SU-DHL-6 (cell line): ENCODE results near the gene BAIAP3.

Experiments
- CTCF ChIP-seq: fragments of 200-600 bp; sonication (generic); IDR thresholded peaks from one replicate; pipeline ENCODE4 v1.5.1; 2017; ENCODE audit warnings: antibody characterized with exemption, mild to moderate bottlenecking, low read length, moderate library complexity; ENCODE audit not compliant: insufficient read depth, poor library complexity, severe bottlenecking
- EZH2phosphoT487 ChIP-seq: fragments of 200-600 bp; sonication (generic), shearing (Covaris generic); conservative IDR thresholded peaks from 2 replicates; pipeline ENCODE4 v1.6.1; 2018; ENCODE audit warnings: mild to moderate bottlenecking, antibody characterized with exemption, low read length, moderate library complexity, mixed read lengths

GRCh38 chr16:1312903-1313302 is 20.5 kb upstream of the BAIAP3 start:
- no peak for TF ChIP-seq CTCF
- TF ChIP-seq EZH2phosphoT487, result no peak
